Measurements from ENCODE around the gene ST6GALNAC6. TPM values are rescaled to one million over a fixed set of nuclear protein-coding genes. Genes with fewer than 3 reads are reported as not detected.
"Not testable (repeated sequence)": the region's sequence is repeated elsewhere in the genome, so short reads cannot be mapped to it uniquely, and the experiment has no call there.

Gene ST6GALNAC6
- total RNA-seq, 1 donor from 2014 or later: 94.7 TPM

DNA sequence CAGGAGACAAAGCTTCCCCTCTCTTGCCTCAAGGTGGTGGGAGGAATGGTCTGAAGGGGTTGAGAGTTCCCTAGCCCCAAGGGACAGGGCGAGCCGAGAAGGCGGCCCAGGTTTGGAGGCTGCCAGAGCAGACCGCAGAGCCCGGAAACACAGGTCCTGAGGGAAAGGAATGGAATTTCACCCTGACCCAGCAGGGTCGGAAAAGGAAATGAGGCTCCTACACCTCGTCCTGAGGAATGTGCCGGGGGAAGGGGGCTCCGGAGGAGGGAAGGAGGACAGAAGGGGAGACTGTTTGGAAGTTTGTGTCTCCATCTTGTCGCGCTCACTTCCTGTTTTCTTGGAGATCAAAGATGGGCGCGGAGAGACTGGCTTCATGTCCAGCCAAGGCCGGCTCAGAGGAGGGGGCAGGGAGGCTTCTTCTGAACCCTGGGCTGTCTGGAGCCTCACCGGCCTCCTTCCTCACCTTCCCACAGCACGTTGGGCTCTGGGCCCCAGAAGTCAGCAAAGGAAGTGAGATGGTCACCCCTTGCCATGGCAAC is 54.5 kb downstream of the ST6GALNAC6 start:
- Histone ChIP-seq H3K27ac (peak overlapping the region; percentile 56), H3K4me1 (peaks cover 42% of the 10 kb centered on the region), H3K4me3 (peak overlapping the region; percentile 8), H3K27me3 (no peaks in the 10 kb centered on the region), H3K36me3 (peaks cover 34% of the 10 kb centered on the region), H3K9me3 (no peaks in the 10 kb centered on the region)
- DNase-seq (no peak), ATAC-seq (peak; percentile 33)
- TF ChIP-seq, protein P1, sequence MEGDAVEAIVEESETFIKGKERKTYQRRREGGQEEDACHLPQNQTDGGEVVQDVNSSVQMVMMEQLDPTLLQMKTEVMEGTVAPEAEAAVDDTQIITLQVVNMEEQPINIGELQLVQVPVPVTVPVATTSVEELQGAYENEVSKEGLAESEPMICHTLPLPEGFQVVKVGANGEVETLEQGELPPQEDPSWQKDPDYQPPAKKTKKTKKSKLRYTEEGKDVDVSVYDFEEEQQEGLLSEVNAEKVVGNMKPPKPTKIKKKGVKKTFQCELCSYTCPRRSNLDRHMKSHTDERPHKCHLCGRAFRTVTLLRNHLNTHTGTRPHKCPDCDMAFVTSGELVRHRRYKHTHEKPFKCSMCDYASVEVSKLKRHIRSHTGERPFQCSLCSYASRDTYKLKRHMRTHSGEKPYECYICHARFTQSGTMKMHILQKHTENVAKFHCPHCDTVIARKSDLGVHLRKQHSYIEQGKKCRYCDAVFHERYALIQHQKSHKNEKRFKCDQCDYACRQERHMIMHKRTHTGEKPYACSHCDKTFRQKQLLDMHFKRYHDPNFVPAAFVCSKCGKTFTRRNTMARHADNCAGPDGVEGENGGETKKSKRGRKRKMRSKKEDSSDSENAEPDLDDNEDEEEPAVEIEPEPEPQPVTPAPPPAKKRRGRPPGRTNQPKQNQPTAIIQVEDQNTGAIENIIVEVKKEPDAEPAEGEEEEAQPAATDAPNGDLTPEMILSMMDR (IDR thresholded peaks at IDR 0.05): no peak
- intact Hi-C loops (cut with DNase I): no loop called here

DNA sequence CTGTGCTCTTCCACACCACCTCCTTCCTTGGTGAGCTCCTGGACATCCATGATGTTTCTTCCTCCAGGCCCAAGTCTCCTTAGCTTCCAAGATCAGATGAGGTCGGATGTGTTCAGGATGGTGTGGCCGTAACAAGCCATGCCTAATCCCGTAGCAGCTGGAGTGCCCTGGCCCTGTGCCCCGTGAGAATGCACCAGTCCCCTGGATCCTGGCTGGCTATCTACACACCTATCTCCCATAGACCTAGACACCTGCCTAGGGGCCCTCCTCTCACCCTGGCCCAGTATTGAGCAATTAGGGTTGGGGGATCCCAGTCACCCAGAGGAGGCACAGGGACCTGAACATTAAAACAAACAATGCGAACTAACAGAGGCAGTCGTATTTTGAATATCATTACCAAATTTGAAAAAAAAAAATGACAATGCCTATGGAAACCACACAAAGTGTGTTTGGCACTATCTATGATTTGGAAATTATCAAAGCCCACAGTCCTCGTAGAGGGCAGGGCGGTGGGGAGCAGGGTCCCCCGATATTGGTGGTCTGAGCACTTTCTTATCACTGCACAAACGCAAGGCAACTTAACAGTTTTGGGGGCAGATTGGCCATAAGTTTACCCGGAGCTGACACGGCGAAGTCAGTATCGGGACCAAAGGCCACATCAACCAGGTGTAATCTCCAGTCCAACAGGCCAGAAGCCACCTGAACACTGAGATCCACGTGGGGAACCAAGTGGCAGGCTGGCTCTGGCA is 58.1 kb downstream of the ST6GALNAC6 start:
- DNase-seq: no peak
- TF ChIP-seq, protein P1 (IDR thresholded peaks at IDR 0.05): no peak
- no peak for ATAC-seq
- Histone ChIP-seq H3K4me1 (peaks cover 56% of the 10 kb centered on the region), H3K9me3 (no peaks in the 10 kb centered on the region), H3K4me3 (no peak overlapping the region), H3K27me3 (no peaks in the 10 kb centered on the region), H3K27ac (peak overlapping the region; percentile 47), H3K36me3 (peaks cover 30% of the 10 kb centered on the region)
- intact Hi-C loops (cut with DNase I): no loop called here

GRCh38 chr9:127838375-127839078 is 60.9 kb downstream of the ST6GALNAC6 start:
- H3K36me3 ChIP-seq: peaks cover 30% of the 10 kb centered on the region
- H3K9me3 ChIP-seq: no peaks in the 10 kb centered on the region
- peak; percentile 88 for ATAC-seq
- peak overlapping the region; percentile 91 for H3K27ac ChIP-seq
- TF ChIP-seq, protein P1 (IDR thresholded peaks at IDR 0.05): no peak
- H3K4me1 ChIP-seq: peaks cover 71% of the 10 kb centered on the region
- H3K27me3 ChIP-seq: no peaks in the 10 kb centered on the region
- H3K4me3 ChIP-seq: peak overlapping the region; percentile 8
- intact Hi-C loops (cut with DNase I): no loop called here
- peak; percentile 86 for DNase-seq

DNA sequence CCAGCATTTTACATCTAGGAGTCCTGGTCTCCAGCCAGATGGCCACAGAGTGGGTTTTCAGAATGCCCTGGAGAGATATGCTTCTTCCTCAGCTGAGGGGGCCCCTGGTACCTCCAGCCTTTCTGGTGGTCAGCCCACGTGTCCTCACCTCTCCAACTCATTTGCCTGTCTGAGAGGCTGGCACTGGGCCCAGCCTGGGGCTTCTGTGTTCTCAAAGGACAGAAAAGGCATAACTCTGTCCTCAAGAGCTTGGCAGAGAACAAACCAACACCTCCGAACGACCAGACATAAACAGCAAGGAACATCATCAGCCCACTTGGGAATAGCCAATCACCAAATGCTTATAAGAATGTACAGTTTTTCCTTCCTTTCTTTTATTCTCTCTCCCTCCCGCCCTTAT is 62.1 kb downstream of the ST6GALNAC6 start:
- TF ChIP-seq, protein P1 (IDR thresholded peaks at IDR 0.05): no peak
- Histone ChIP-seq H3K9me3 (no peaks in the 10 kb centered on the region), H3K4me3 (no peak overlapping the region), H3K36me3 (peaks cover 19% of the 10 kb centered on the region), H3K4me1 (peaks cover 75% of the 10 kb centered on the region), H3K27ac (peak overlapping the region; percentile 91), H3K27me3 (no peaks in the 10 kb centered on the region)
- DNase-seq (no peak), ATAC-seq (no peak)
- intact Hi-C loops (cut with DNase I): no loop called here

DNA sequence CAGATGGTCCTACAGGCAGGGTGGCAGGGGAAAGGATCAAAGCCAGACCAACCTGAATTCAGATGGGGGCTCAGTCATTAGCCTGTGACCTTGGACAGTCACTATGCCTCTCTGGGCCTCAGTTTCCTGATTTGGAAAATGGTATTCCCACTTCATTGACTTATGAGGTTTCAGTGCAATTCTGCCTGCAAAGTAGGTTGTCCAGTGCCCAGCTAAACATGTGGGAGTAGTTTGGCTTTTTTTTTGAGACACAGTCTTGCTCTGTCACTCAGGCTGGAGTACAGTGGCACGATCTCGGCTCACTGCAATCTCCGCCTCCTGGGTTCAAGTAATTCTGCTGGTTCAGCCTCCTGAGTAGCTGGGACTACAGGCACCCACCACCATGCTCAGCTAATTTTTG is 62.8 kb downstream of the ST6GALNAC6 start:
- Histone ChIP-seq H3K4me3 (peak overlapping the region; percentile 16), H3K36me3 (peaks cover 11% of the 10 kb centered on the region), H3K4me1 (peaks cover 83% of the 10 kb centered on the region), H3K27ac (peak overlapping the region; percentile 91)
- H3K9me3 ChIP-seq; intact Hi-C loops (cut with DNase I); H3K27me3 ChIP-seq; DNase-seq; ATAC-seq: not testable (repeated sequence)

DNA sequence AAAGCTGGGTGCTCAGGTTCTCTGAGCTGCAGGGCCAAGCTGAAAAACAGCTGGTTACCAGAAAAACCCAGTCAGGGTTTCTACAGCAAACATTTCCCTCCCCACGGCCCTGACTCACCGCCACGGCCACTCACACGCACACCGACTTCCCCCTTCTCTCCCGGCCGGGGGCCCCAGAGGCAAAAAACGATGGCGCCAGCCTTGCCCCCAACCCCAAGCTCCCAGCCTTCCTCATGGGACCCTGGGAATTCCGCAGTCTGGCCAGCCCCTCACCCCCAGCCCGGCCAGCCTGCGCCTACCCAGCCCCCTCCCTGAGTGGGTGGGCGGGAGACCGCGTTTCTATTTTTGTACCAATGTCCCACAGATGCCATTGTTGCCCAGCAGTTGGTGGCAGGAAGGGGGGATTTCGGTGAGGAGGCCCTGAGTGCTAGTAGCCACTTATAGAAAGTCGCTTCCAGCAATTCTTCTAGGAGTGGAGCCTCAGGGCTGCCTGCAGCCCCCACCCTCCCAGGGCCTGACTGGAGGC is 63.3 kb downstream of the ST6GALNAC6 start:
- intact Hi-C loops (cut with DNase I): no loop called here
- DNase-seq: peak; percentile 80
- Histone ChIP-seq H3K4me1 (peaks cover 87% of the 10 kb centered on the region), H3K27me3 (no peaks in the 10 kb centered on the region), H3K9me3 (no peaks in the 10 kb centered on the region), H3K36me3 (peaks cover 6% of the 10 kb centered on the region), H3K4me3 (peak overlapping the region; percentile 16), H3K27ac (peak overlapping the region; percentile 91)
- peak; percentile 35 for ATAC-seq
- TF ChIP-seq, protein P1 (IDR thresholded peaks at IDR 0.05): no peak
